NB4 (cell line): ENCODE measurements around the gene IL17A.

Experiments used
- CTCF ChIP-seq: IDR thresholded peaks from one replicate; pipeline ENCODE4 v1.5.1; 2012; ENCODE audit warnings: low read depth, low read length
- POLR2A ChIP-seq: IDR thresholded peaks from 2 replicates; pipeline ENCODE4 v1.6.1; 2011; ENCODE audit warnings: mild to moderate bottlenecking; ENCODE audit not compliant: insufficient read length; ENCODE audit errors: extremely low read depth

DNA sequence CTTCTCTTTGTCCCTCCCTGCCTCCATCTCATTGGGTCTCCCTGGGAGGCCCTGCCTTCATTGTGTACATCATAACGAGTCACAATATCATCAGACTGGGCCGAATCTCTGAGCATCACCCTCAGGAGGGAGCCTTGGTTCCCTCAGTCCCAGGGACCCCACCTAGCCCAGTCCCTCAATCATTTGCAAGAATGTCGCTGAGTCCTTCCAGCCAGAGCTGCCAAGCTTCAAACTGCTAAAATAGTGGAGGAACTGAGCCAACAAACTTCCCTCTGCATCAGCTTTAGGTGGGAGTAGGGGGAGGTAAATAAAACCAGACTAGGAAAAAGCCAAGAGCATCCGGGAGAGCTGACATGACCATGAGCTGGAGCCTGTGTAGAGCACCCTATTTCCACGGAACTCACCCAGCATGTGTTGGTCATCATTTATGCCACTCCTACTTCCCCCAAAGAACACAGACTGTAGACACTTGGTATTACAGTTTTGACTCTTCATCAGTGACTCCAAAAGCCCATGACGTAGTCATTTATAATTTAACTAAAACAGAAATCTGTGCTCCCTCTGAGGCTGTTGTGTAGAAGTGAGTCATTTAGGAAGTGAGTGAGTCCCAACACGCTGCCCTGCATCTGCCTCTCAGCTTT, 28.8 kb upstream of the IL17A start:
- TF ChIP-seq CTCF (no peak), POLR2A (no peak)
